H1 (cell line): ENCODE measurements around the gene DDR1. TPM values are rescaled to one million over a fixed set of nuclear protein-coding genes. Genes with fewer than 3 reads are reported as not detected.

Experiments
- CTCF ChIA-PET: fragments of 300-600 bp; sonication (Branson Sonifier 250); formaldehyde crosslinking; loops from one replicate; lab custom pipeline; 2021; ENCODE audit not compliant: partially characterized antibody; lab: Charles Lee
- POLR2A ChIA-PET: fragments of 300-600 bp; sonication (Branson Sonifier 250); formaldehyde crosslinking; loops from one replicate; lab custom pipeline; 2021; ENCODE audit warnings: inconsistent platforms; ENCODE audit not compliant: partially characterized antibody; lab: Charles Lee
- DNase-seq, 2 experiments: peaks; one replicate each; pipeline versions ENCODE4 v3.0.0 to v3.0.0-alpha.2; 2010 to 2022; ENCODE audit warnings: low spot score in 2 of 2, low read depth in 1 of 2, mixed read lengths in 1 of 2
- FAIRE-seq: peaks from 2 replicates; lab custom pipeline; 2011; peaks lifted over from hg19 to GRCh38; lab: Jason Lieb, UNC
- H2AFZ ChIP-seq: 2 replicates; pipeline ENCODE4 v1.8.1; 2012; ENCODE audit warnings: low read length, inconsistent platforms
- H2AK5ac ChIP-seq: 2 replicates; pipeline ENCODE4 v1.6.1; 2013; ENCODE audit warnings: low read depth, low read length
- H2BK120ac ChIP-seq: replicated peaks from 2 replicates; pipeline ENCODE3; 2013; ENCODE audit warnings: low read depth, low read length, inconsistent platforms
- H2BK12ac ChIP-seq: 2 replicates; pipeline ENCODE4 v1.6.1; 2013; ENCODE audit warnings: low read depth, low read length
- H2BK15ac ChIP-seq: 2 replicates; pipeline ENCODE4 v1.6.1; 2013; ENCODE audit warnings: low read length
- H2BK20ac ChIP-seq: 2 replicates; pipeline ENCODE4 v1.6.1; 2013; ENCODE audit warnings: low read length
- H2BK5ac ChIP-seq: 2 replicates; pipeline ENCODE4 v1.6.1; 2013; ENCODE audit warnings: low read depth, low read length
- H3K14ac ChIP-seq: 2 replicates; pipeline ENCODE4 v1.6.1; 2013; ENCODE audit warnings: inconsistent platforms; ENCODE audit not compliant: insufficient read length
- H3K18ac ChIP-seq: 2 replicates; pipeline ENCODE4 v1.6.1; 2013; ENCODE audit warnings: low read length; ENCODE audit errors: extremely low read depth
- H3K23ac ChIP-seq: 2 replicates; pipeline ENCODE4 v1.6.1; 2013; ENCODE audit warnings: inconsistent platforms; ENCODE audit not compliant: insufficient read length
- H3K23me2 ChIP-seq: 2 replicates; pipeline ENCODE4 v1.6.1; 2013; ENCODE audit warnings: low read depth, low read length
- H3K27ac ChIP-seq: 2 replicates; pipeline ENCODE4 v1.6.1; 2011; ENCODE audit warnings: low read depth, low read length, inconsistent platforms
- H3K27me3 ChIP-seq, 4 experiments: replicated peaks in 1 of 4; 1 replicate in 1 of 4; 2 replicates in 3 of 4; pipeline versions ENCODE4 v1.6.1 to v1.8.1; 2011 to 2013; ENCODE audit warnings: low read length in 3 of 4, mild to moderate bottlenecking in 3 of 4, inconsistent platforms in 2 of 4, mixed read lengths in 2 of 4, moderate library complexity in 1 of 4; ENCODE audit not compliant: control insufficient read depth in 3 of 4, insufficient read depth in 3 of 4; ENCODE audit errors: extremely low read depth in 1 of 4
- H3K36me3 ChIP-seq, 4 experiments: 2 replicates each; pipeline versions ENCODE4 v1.6.1 to v1.8.1; 2011 to 2013; ENCODE audit warnings: mild to moderate bottlenecking in 4 of 4, low read length in 3 of 4, moderate library complexity in 2 of 4, control low read depth in 1 of 4, inconsistent platforms in 1 of 4; ENCODE audit not compliant: insufficient read depth in 4 of 4, control insufficient read depth in 2 of 4
- H3K4ac ChIP-seq: replicated peaks from 2 replicates; pipeline ENCODE3; 2013; ENCODE audit warnings: low read length, low read depth, mixed read lengths, inconsistent platforms; ENCODE audit not compliant: insufficient read length
- H3K4me1 ChIP-seq, 4 experiments: replicated peaks in 1 of 4; 1 replicate in 1 of 4; 2 replicates in 3 of 4; pipeline versions ENCODE4 v1.6.1 to v1.8.1; 2011 to 2013; ENCODE audit warnings: low read length in 3 of 4, inconsistent platforms in 2 of 4, mixed read lengths in 1 of 4; ENCODE audit not compliant: insufficient read depth in 4 of 4, control insufficient read depth in 3 of 4
- H3K4me2 ChIP-seq, 2 experiments: 2 replicates each; pipeline versions ENCODE4 v1.6.1 to v1.8.1; 2011 to 2013; ENCODE audit warnings: low read depth in 2 of 2, low read length in 2 of 2, control low read depth in 1 of 2, inconsistent platforms in 1 of 2, mild to moderate bottlenecking in 1 of 2; ENCODE audit not compliant: insufficient read depth in 1 of 2
- H3K4me3 ChIP-seq, 4 experiments: fragments of 200-600, 300-600 bp in 1 of 4; sonication (generic), shearing (Covaris generic), sonication (Bioruptor Twin) in 1 of 4; 2 replicates each; pipeline versions ENCODE4 v1.5.1 to v1.8.1; 2011 to 2016; ENCODE audit warnings: low read length in 4 of 4, low read depth in 3 of 4, control low read depth in 2 of 4, inconsistent platforms in 2 of 4, mild to moderate bottlenecking in 2 of 4, mixed read lengths in 1 of 4, moderate library complexity in 1 of 4; ENCODE audit not compliant: insufficient read depth in 2 of 4; ENCODE audit errors: extremely low read depth in 1 of 4
- H3K56ac ChIP-seq: replicated peaks from 2 replicates; pipeline ENCODE3; 2013; ENCODE audit warnings: low read depth, mild to moderate bottlenecking, mixed read lengths, low read length, inconsistent platforms; ENCODE audit not compliant: insufficient read length
- H3K79me1 ChIP-seq: 2 replicates; pipeline ENCODE4 v1.6.1; 2013; ENCODE audit warnings: low read depth, low read length, control low read depth
- H3K79me2 ChIP-seq, 2 experiments: 2 replicates each; pipeline versions ENCODE4 v1.6.1 to v1.8.1; 2012 to 2013; ENCODE audit warnings: low read length in 2 of 2, mild to moderate bottlenecking in 2 of 2, inconsistent platforms in 1 of 2; ENCODE audit not compliant: insufficient read depth in 2 of 2, control insufficient read depth in 1 of 2
- H3K9ac ChIP-seq, 4 experiments: replicated peaks in 1 of 4; 1 replicate in 1 of 4; 2 replicates in 3 of 4; pipeline versions ENCODE4 v1.6.1 to v1.8.1; 2011 to 2013; ENCODE audit warnings: low read depth in 3 of 4, low read length in 3 of 4, control low read depth in 2 of 4, mild to moderate bottlenecking in 2 of 4, moderate library complexity in 2 of 4, inconsistent platforms in 1 of 4; ENCODE audit errors: extremely low read depth in 1 of 4
- H3K9me3 ChIP-seq, 2 experiments: 2 replicates each; pipeline versions ENCODE4 v1.6.1 to v1.8.1; 2012 to 2013; ENCODE audit warnings: mild to moderate bottlenecking in 2 of 2, moderate library complexity in 2 of 2, control low read depth in 1 of 2, inconsistent platforms in 1 of 2, low read depth in 1 of 2, low read length in 1 of 2, mixed read lengths in 1 of 2; ENCODE audit not compliant: insufficient read depth in 2 of 2
- H4K20me1 ChIP-seq, 2 experiments: replicated peaks in 1 of 2; 2 replicates each; pipeline versions ENCODE3 to v1.8.1; 2011 to 2013; ENCODE audit warnings: inconsistent platforms in 2 of 2, low read length in 2 of 2, mild to moderate bottlenecking in 1 of 2; ENCODE audit not compliant: insufficient read depth in 2 of 2, control insufficient read depth in 1 of 2
- H4K5ac ChIP-seq: 2 replicates; pipeline ENCODE4 v1.6.1; 2013; ENCODE audit warnings: low read length, low read depth, mixed read lengths, inconsistent platforms; ENCODE audit not compliant: insufficient read length
- H4K8ac ChIP-seq: 2 replicates; pipeline ENCODE4 v1.8.0; 2013; ENCODE audit warnings: mild to moderate bottlenecking, moderate library complexity, low read length, inconsistent platforms; ENCODE audit not compliant: insufficient read depth; ENCODE audit errors: extremely low read depth
- H4K91ac ChIP-seq: replicated peaks from 2 replicates; pipeline ENCODE3; 2013; ENCODE audit warnings: low read length, mixed read lengths, inconsistent platforms; ENCODE audit not compliant: insufficient read length
- ATF3 ChIP-seq: IDR thresholded peaks from 2 replicates; pipeline ENCODE4 v1.6.1; 2011; ENCODE audit warnings: low read depth, mild to moderate bottlenecking, low read length; ENCODE audit not compliant: insufficient read depth
- SIN3A ChIP-seq, 2 experiments: IDR thresholded peaks in 1 of 2; conservative IDR thresholded peaks in 1 of 2; 2 replicates each; pipeline ENCODE4 v1.6.1; 2011 to 2012; ENCODE audit warnings: low read length in 2 of 2, improper control_type of control experiment in 1 of 2, low read depth in 1 of 2, mild to moderate bottlenecking in 1 of 2
- SRF ChIP-seq: IDR thresholded peaks from 2 replicates; pipeline ENCODE4 v1.6.1; 2011; ENCODE audit warnings: mild to moderate bottlenecking, low read depth, low read length, moderate library complexity
- WGBS, 2 experiments: shearing (Covaris generic) in 1 of 2; methylation state at CpG; one replicate each; pipeline versions ENCODE4 v1.1.6 to v1.1.7; 2013 to 2015; ENCODE audit warnings: low lambda C conversion rate in 2 of 2, mixed read lengths in 2 of 2, inconsistent platforms in 1 of 2, low coverage in 1 of 2, missing lambda C conversion rate in 1 of 2; ENCODE audit not compliant: insufficient replicate concordance in 2 of 2, insufficient coverage in 1 of 2, insufficient read length in 1 of 2; ENCODE audit errors: extremely low coverage in 1 of 2, missing lambda C conversion rate in 1 of 2; 5-methylcytosine and 5-hydroxymethylcytosine counted together
- polyA plus RNA-seq, 7 experiments: library from polyadenylated mRNA; depleted of rRNA in 3 of 7; stranded (reverse) in 5 of 7; unstranded in 2 of 7; fragments of >200 nt in 5 of 7; fragments of 200-250 nt in 2 of 7; gene quantifications; 1 replicate in 5 of 7; 2 replicates in 1 of 7; 4 replicates in 1 of 7; pipeline versions ENCODE4 v1.2.1 to v1.2.3, GENCODE V29; 2011 to 2013; ENCODE audit warnings: missing spikeins in 2 of 7, mixed read lengths in 2 of 7
- total RNA-seq: library from RNA; stranded (reverse); fragmentation: NEBNext Ultra II Directional; extraction: Animal tissue kit (Norgen Biotek cat#: 25700); gene quantifications from 2 replicates; pipeline ENCODE4 v1.2.1, GENCODE V29; 2021

The DDR1 gene
- total and polyA plus RNA-seq, 2 of the 8 experiments (the other 6 are each of a cell fraction or from before 2014, with no cell fraction given) = 99.4 to 181 TPM

- no peak overlapping the region for H3K14ac ChIP-seq
- no peak overlapping the region for H3K9ac ChIP-seq
- H2AK5ac ChIP-seq = no peak overlapping the region
- FAIRE-seq (no peak), DNase-seq (no peak)
- H3K36me3 ChIP-seq = peaks cover 3 to 31% (median 14%) of the 10 kb centered on the region in 4 experiments; a peak in 7 of 8 replicates
- H3K4me2 ChIP-seq = no peak overlapping the region
- no peak overlapping the region for H3K27ac ChIP-seq
- no peaks in the 10 kb centered on the region for H3K79me2 ChIP-seq
- POLR2A ChIA-PET = interaction anchor here (0.8 to 3.6 kb wide), 4 partner anchors 11 to 104 kb away, joined by 3 to 22 read pairs (median 3); partner anchors contain the start of gene VARS2
- peaks cover 0 to 3% (median under 1%) of the 10 kb centered on the region in 4 experiments; a peak in 2 of 7 replicates for H3K4me1 ChIP-seq
- no peak overlapping the region for H4K91ac ChIP-seq
- 87% methylated on average over 4 of the region's 4 CpGs; no CpG with 5 or more reads in 1 of the 2 experiments for WGBS, 2 experiments
- H3K18ac ChIP-seq = no peak overlapping the region
- H3K23ac ChIP-seq = no peak overlapping the region
- 0 out of 2 replicates have a peak, but pooled peaks cover 3% of the 10 kb centered on the region for H3K23me2 ChIP-seq
- CTCF ChIA-PET = interaction anchor here (0.8 to 16.0 kb wide), 7 partner anchors 8 to 157 kb away, joined by 3 to 285 read pairs (median 10); partner anchors contain the start of genes MUCL3 and VARS2
- no peak overlapping the region for H4K5ac ChIP-seq
- H2BK20ac ChIP-seq = no peak overlapping the region
- no peak overlapping the region for H2BK120ac ChIP-seq
- H2BK12ac ChIP-seq = no peak overlapping the region
- no peaks in the 10 kb centered on the region for H3K27me3 ChIP-seq
- H3K56ac ChIP-seq = no peak overlapping the region
- H3K79me1 ChIP-seq = no peaks in the 10 kb centered on the region
- H2BK5ac ChIP-seq = no peak overlapping the region
- H2BK15ac ChIP-seq = no peak overlapping the region
- H3K9me3 ChIP-seq = peaks cover 0 to 6% of the 10 kb centered on the region in 2 experiments; a peak in 2 of 4 replicates
- TF ChIP-seq SRF (no peak), SIN3A (conservative IDR thresholded peaks at IDR 0.05 in 1 of 2, IDR thresholded peaks at IDR 0.05 in 1 of 2; ENCODE audit: low read depth in 1 of 2, low read length in 2 of 2) (no peak), ATF3 (no peak)
- no peak overlapping the region for H4K8ac ChIP-seq
- no peaks in the 10 kb centered on the region for H4K20me1 ChIP-seq
- H3K4ac ChIP-seq = no peak overlapping the region
- no peak overlapping the region for H3K4me3 ChIP-seq
- no peak overlapping the region for H2AFZ ChIP-seq
Measured at GRCh38 chr6:30926644-30927043, 42.3 kb downstream of the DDR1 start.
